HL-60 (cell line): ENCODE results near the gene ZNF319.

Experiments
- GABPA ChIP-seq: IDR thresholded peaks from 2 replicates; pipeline ENCODE4 v1.6.1; 2012; ENCODE audit warnings: low read depth
- POLR2AphosphoS5 ChIP-seq: IDR thresholded peaks from 2 replicates; pipeline ENCODE4 v1.6.1; 2012; ENCODE audit warnings: low read depth
- TF ChIP-seq, protein P1 (sequence below): IDR thresholded peaks from one replicate; pipeline ENCODE4 v1.5.1; 2011; ENCODE audit warnings: low read length, control low read depth, inconsistent platforms; ENCODE audit not compliant: insufficient read depth
- TF ChIP-seq, protein P2 (sequence below): IDR thresholded peaks from 2 replicates; pipeline ENCODE4 v1.6.1; 2012; ENCODE audit warnings: low read depth; ENCODE audit not compliant: insufficient replicate concordance

DNA sequence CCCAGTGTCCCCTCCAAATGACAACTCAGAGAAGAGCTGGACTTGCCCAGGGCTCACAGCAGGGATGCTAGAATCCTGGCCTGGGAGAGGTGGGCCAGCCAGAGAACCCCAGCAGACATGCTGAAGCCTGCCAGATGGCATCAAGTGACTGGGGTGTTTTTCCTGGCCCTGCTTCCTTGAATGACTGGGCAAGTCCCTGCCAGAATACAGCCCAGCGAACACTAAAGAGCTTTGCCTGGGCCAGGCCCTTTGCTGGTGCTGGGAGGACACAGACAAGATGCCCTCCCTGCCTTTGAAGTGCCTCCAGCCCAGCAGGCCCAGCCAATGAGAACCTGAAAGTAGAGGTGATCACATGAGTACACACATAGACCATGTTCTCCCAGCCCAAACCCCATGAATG lies 11.5 kb downstream of the ZNF319 start:
- TF ChIP-seq, protein P1, sequence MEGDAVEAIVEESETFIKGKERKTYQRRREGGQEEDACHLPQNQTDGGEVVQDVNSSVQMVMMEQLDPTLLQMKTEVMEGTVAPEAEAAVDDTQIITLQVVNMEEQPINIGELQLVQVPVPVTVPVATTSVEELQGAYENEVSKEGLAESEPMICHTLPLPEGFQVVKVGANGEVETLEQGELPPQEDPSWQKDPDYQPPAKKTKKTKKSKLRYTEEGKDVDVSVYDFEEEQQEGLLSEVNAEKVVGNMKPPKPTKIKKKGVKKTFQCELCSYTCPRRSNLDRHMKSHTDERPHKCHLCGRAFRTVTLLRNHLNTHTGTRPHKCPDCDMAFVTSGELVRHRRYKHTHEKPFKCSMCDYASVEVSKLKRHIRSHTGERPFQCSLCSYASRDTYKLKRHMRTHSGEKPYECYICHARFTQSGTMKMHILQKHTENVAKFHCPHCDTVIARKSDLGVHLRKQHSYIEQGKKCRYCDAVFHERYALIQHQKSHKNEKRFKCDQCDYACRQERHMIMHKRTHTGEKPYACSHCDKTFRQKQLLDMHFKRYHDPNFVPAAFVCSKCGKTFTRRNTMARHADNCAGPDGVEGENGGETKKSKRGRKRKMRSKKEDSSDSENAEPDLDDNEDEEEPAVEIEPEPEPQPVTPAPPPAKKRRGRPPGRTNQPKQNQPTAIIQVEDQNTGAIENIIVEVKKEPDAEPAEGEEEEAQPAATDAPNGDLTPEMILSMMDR, result no peak
- TF ChIP-seq GABPA, result no peak
- TF ChIP-seq, protein P2, sequence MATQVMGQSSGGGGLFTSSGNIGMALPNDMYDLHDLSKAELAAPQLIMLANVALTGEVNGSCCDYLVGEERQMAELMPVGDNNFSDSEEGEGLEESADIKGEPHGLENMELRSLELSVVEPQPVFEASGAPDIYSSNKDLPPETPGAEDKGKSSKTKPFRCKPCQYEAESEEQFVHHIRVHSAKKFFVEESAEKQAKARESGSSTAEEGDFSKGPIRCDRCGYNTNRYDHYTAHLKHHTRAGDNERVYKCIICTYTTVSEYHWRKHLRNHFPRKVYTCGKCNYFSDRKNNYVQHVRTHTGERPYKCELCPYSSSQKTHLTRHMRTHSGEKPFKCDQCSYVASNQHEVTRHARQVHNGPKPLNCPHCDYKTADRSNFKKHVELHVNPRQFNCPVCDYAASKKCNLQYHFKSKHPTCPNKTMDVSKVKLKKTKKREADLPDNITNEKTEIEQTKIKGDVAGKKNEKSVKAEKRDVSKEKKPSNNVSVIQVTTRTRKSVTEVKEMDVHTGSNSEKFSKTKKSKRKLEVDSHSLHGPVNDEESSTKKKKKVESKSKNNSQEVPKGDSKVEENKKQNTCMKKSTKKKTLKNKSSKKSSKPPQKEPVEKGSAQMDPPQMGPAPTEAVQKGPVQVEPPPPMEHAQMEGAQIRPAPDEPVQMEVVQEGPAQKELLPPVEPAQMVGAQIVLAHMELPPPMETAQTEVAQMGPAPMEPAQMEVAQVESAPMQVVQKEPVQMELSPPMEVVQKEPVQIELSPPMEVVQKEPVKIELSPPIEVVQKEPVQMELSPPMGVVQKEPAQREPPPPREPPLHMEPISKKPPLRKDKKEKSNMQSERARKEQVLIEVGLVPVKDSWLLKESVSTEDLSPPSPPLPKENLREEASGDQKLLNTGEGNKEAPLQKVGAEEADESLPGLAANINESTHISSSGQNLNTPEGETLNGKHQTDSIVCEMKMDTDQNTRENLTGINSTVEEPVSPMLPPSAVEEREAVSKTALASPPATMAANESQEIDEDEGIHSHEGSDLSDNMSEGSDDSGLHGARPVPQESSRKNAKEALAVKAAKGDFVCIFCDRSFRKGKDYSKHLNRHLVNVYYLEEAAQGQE, result no peak
- TF ChIP-seq POLR2AphosphoS5, result no peak
